ENCODE data around the gene SLC22A23. TPM values are rescaled to one million over a fixed set of nuclear protein-coding genes. Genes with fewer than 3 reads are reported as not detected.

The SLC22A23 gene
- total RNA-seq, 2 experiments from 2014 or later: not detected

DNA sequence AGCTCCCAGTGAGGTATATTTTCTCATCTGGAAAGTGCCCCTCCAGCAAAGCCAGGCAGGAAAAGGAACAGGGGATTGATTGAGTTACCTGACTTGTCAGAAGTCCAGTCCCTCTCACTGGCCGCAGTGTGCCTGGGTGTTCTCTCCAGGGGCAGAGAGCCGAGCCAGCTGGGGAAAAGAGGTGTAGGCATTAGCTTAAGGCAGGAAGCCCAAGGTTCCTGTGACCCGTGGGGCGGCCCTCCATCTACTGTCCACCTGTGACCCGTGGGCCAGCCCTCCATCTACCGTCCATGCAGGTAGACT lies 195.4 kb downstream of the SLC22A23 start:
- H3K27ac ChIP-seq (ENCODE audit: low read depth, low read length, poor library complexity, severe bottlenecking): no peak overlapping the region
- peaks cover 41% of the 10 kb centered on the region for H3K79me2 ChIP-seq (ENCODE audit: insufficient read depth, low read depth, low read length)
- H4K20me1 ChIP-seq (ENCODE audit: insufficient read depth, low read length): peaks cover 4% of the 10 kb centered on the region; the same call in 1 of the 2 replicates
- no peak overlapping the region; the same call in 1 of the 2 replicates for H3K4me2 ChIP-seq (ENCODE audit: low read length)
- DNase-seq (ENCODE audit: low spot score): no peak
- no peak overlapping the region for H3K4me3 ChIP-seq (ENCODE audit: low read depth, low read length, poor library complexity, severe bottlenecking)
- intact Hi-C loops (cut with micrococcal nuclease; ENCODE audit: unreplicated experiment): no loop called here
- peaks cover 57% of the 10 kb centered on the region for H3K36me3 ChIP-seq (ENCODE audit: insufficient read depth, low read length)
- H3K9me2 ChIP-seq (ENCODE audit: insufficient read depth, low read length): no peaks in the 10 kb centered on the region
- H3K4me1 ChIP-seq (ENCODE audit: insufficient read depth, low read length, poor library complexity, severe bottlenecking): peaks cover 15% of the 10 kb centered on the region
- no TSS peak for BruUV-seq (replicated peaks)
- ChIA-PET CTCF (ENCODE audit: unreplicated experiment) (no interaction called here), POLR2A (interaction anchor here (0.8 to 1.1 kb wide), 2 partner anchors 9 to 10 kb away, joined by 3 read pairs; no protein-coding TSS in a partner anchor)
- H2AFZ ChIP-seq (ENCODE audit: low read length): no peak overlapping the region
- H3K9me3 ChIP-seq (ENCODE audit: low read length): no peaks in the 10 kb centered on the region
- TF ChIP-seq CTCF (conservative IDR thresholded peaks at IDR 0.05; ENCODE audit: low read length) (no peak), EZH2phosphoT487 (IDR thresholded peaks at IDR 0.05; ENCODE audit: borderline replicate concordance, low read depth, low read length) (no peak)

DNA sequence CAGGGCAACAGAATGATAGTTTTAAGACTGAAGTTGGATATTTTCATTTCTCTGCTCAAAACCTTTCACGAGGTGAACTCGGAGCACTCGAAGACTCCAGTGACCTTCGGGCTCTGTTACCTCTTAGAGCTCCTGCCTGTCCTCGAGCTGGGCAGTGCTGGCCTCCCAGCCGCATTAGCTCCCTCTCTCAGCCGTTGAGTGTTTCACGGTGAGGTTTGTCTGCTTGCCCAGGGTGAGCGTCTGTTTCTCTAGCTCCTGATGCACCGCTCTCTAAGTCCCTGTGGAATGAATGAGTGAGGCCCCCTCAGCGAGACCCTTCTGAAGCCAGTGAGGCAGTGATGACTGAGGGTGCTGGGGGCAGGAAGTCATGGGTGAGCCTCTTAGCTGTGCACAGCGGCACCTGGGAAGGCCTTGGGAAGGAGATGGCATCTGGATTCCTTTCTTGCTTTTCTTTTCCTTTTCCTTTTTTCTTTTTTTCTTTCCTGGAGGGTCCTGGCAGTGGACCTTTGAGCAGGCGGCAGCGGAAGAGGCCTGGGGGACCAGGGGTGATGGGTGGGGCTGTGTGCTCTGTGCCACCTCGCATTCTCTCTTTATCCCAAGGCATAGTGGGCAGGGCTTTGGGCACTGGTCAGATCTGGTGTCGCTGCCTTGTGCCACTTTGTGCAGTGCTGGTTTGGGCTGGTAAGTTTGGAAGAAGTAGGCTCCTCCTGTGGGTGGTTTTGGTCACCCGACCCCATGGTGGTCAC lies 195.9 kb downstream of the SLC22A23 start:
- CTCF ChIA-PET (ENCODE audit: unreplicated experiment): interaction anchor here (0.5 kb wide), 1 partner anchor 9 kb away, joined by 3 read pairs; no protein-coding TSS in a partner anchor
- H3K4me3 ChIP-seq (ENCODE audit: low read depth, low read length, poor library complexity, severe bottlenecking): peak overlapping the region; percentile 95
- BruUV-seq (replicated peaks): no TSS peak
- intact Hi-C loops (cut with micrococcal nuclease; ENCODE audit: unreplicated experiment): no loop called here
- H3K36me3 ChIP-seq (ENCODE audit: insufficient read depth, low read length): peaks cover 51% of the 10 kb centered on the region
- H3K27ac ChIP-seq (ENCODE audit: low read depth, low read length, poor library complexity, severe bottlenecking): no peak overlapping the region
- H3K79me2 ChIP-seq (ENCODE audit: insufficient read depth, low read depth, low read length): peaks cover 41% of the 10 kb centered on the region
- H3K4me2 ChIP-seq (ENCODE audit: low read length): peak overlapping the region; percentile 57
- peaks cover 15% of the 10 kb centered on the region for H3K4me1 ChIP-seq (ENCODE audit: insufficient read depth, low read length, poor library complexity, severe bottlenecking)
- DNase-seq (ENCODE audit: low spot score): no peak
- no peaks in the 10 kb centered on the region for H3K9me2 ChIP-seq (ENCODE audit: insufficient read depth, low read length)
- peaks cover under 1% of the 10 kb centered on the region; the same call in 1 of the 2 replicates for H4K20me1 ChIP-seq (ENCODE audit: insufficient read depth, low read length)
- H2AFZ ChIP-seq (ENCODE audit: low read length): no peak overlapping the region
- POLR2A ChIA-PET: interaction anchor here (1.1 to 1.7 kb wide), 4 partner anchors 9 to 31 kb away, joined by 3 to 4 read pairs (median 4); no protein-coding TSS in a partner anchor
- H3K9me3 ChIP-seq (ENCODE audit: low read length): no peaks in the 10 kb centered on the region
- TF ChIP-seq CTCF (conservative IDR thresholded peaks at IDR 0.05; ENCODE audit: low read length) (no peak), EZH2phosphoT487 (IDR thresholded peaks at IDR 0.05; ENCODE audit: borderline replicate concordance, low read depth, low read length) (no peak)

DNA sequence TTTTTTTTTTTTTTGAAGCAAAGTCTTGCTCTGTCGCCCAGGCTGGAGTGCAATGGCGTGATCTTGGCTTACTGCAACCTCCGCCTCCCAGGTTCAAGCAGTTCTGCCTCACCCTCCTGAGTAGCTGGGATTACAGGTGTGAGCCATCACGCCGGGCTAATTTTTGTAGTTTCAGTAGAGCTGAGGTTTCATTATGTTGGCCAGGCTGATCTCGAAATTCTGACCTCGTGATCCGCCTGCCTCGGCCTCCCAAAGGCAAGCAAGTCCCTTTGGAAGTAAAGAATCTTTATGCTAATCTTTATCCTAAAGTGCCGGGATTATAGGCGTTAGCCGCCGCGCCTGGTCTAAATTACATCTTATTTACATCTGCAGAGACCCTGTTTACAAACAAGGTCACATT lies 196.6 kb downstream of the SLC22A23 start:
- BruUV-seq (replicated peaks): TSS peak; percentile 62
- peak overlapping the region; percentile 57 for H3K4me2 ChIP-seq (ENCODE audit: low read length)
- no peak overlapping the region for H3K27ac ChIP-seq (ENCODE audit: low read depth, low read length, poor library complexity, severe bottlenecking)
- H3K4me3 ChIP-seq (ENCODE audit: low read depth, low read length, poor library complexity, severe bottlenecking): peak overlapping the region; percentile 95
- intact Hi-C loops (cut with micrococcal nuclease; ENCODE audit: unreplicated experiment): no loop called here
- H3K36me3 ChIP-seq (ENCODE audit: insufficient read depth, low read length): peaks cover 45% of the 10 kb centered on the region
- peaks cover 41% of the 10 kb centered on the region for H3K79me2 ChIP-seq (ENCODE audit: insufficient read depth, low read depth, low read length)
- H3K9me3 ChIP-seq (ENCODE audit: low read length): no peaks in the 10 kb centered on the region
- TF ChIP-seq EZH2phosphoT487 (IDR thresholded peaks at IDR 0.05; ENCODE audit: borderline replicate concordance, low read depth, low read length): no peak
- TF ChIP-seq CTCF (conservative IDR thresholded peaks at IDR 0.05; ENCODE audit: low read length): no peak
- CTCF ChIA-PET (ENCODE audit: unreplicated experiment): interaction anchor here (0.5 kb wide), 1 partner anchor 8 kb away, joined by 3 read pairs; no protein-coding TSS in a partner anchor
- POLR2A ChIA-PET: interaction anchor here (0.9 to 1.7 kb wide), 5 partner anchors 9 to 31 kb away, joined by 3 to 4 read pairs (median 4); no protein-coding TSS in a partner anchor
- no peak for DNase-seq (ENCODE audit: low spot score)
- no peaks in the 10 kb centered on the region; the same call in 1 of the 2 replicates for H4K20me1 ChIP-seq (ENCODE audit: insufficient read depth, low read length)
- peaks cover 15% of the 10 kb centered on the region for H3K4me1 ChIP-seq (ENCODE audit: insufficient read depth, low read length, poor library complexity, severe bottlenecking)
- no peak overlapping the region for H2AFZ ChIP-seq (ENCODE audit: low read length)
- H3K9me2 ChIP-seq (ENCODE audit: insufficient read depth, low read length): no peaks in the 10 kb centered on the region
